Measurements from ENCODE around the gene FTO. TPM values are rescaled to one million over a fixed set of nuclear protein-coding genes. Genes with fewer than 3 reads are reported as not detected.

FTO gene
- total and polyA plus RNA-seq, 2 experiments from 2014 or later, result 46.8 to 77.7 TPM

- DNase-seq (ENCODE audit: low spot score), result no peak
- Histone ChIP-seq H3K36me3 (replicated peaks; ENCODE audit: insufficient read depth, low read depth) (no peaks in the 10 kb centered on the region), H3K9me3 (ENCODE audit: low read depth) (no peaks in the 10 kb centered on the region), H4K20me1 (ENCODE audit: insufficient read depth, poor library complexity, severe bottlenecking) (no peaks in the 10 kb centered on the region), H3K4me3 (no peak overlapping the region), H3K27ac (no peak overlapping the region), H3K4me1 (ENCODE audit: insufficient read depth) (no peaks in the 10 kb centered on the region), H3K9me2 (replicated peaks; ENCODE audit: insufficient read depth) (no peaks in the 10 kb centered on the region), H3K79me2 (no peaks in the 10 kb centered on the region), H3K4me2 (no peak overlapping the region), H2AFZ (no peak overlapping the region), H3K27me3 (no peaks in the 10 kb centered on the region)
- TF ChIP-seq CTCF (IDR thresholded peaks at IDR 0.05; ENCODE audit: poor library complexity), result no peak
- TF ChIP-seq EZH2 (IDR thresholded peaks at IDR 0.05; ENCODE audit: borderline replicate concordance), result no peak
- no peak for TF ChIP-seq EZH2phosphoT487 (IDR thresholded peaks at IDR 0.05; ENCODE audit: low read depth, severe bottlenecking, unreplicated experiment)
- 74% methylated on average over 1 of the region's 1 CpG for WGBS (ENCODE audit: low lambda C conversion rate, missing lambda C conversion rate)
Measured at GRCh38 chr16:54026456-54026855, 322.5 kb downstream of the FTO start.

GRCh38 chr16:54027062-54027461 is 323.1 kb downstream of the FTO start:
- H2AFZ ChIP-seq, result no peak overlapping the region
- no peaks in the 10 kb centered on the region for H3K79me2 ChIP-seq
- H3K36me3 ChIP-seq (replicated peaks; ENCODE audit: insufficient read depth, low read depth), result no peaks in the 10 kb centered on the region
- no peaks in the 10 kb centered on the region for H3K4me1 ChIP-seq (ENCODE audit: insufficient read depth)
- no peaks in the 10 kb centered on the region for H4K20me1 ChIP-seq (ENCODE audit: insufficient read depth, poor library complexity, severe bottlenecking)
- WGBS (ENCODE audit: low lambda C conversion rate, missing lambda C conversion rate), result 79% methylated on average over 4 of the region's 4 CpGs
- H3K27me3 ChIP-seq, result no peaks in the 10 kb centered on the region
- H3K4me2 ChIP-seq, result no peak overlapping the region
- H3K9me2 ChIP-seq (replicated peaks; ENCODE audit: insufficient read depth), result no peaks in the 10 kb centered on the region
- no peaks in the 10 kb centered on the region for H3K9me3 ChIP-seq (ENCODE audit: low read depth)
- H3K27ac ChIP-seq, result no peak overlapping the region
- no peak for TF ChIP-seq CTCF (IDR thresholded peaks at IDR 0.05; ENCODE audit: poor library complexity)
- TF ChIP-seq EZH2phosphoT487 (IDR thresholded peaks at IDR 0.05; ENCODE audit: low read depth, severe bottlenecking, unreplicated experiment), result no peak
- TF ChIP-seq EZH2 (IDR thresholded peaks at IDR 0.05; ENCODE audit: borderline replicate concordance), result no peak
- no peak overlapping the region for H3K4me3 ChIP-seq
- DNase-seq (ENCODE audit: low spot score), result no peak

GRCh38 chr16:54027558-54027957 is 323.6 kb downstream of the FTO start:
- no peak overlapping the region for H3K4me3 ChIP-seq
- no peaks in the 10 kb centered on the region for H3K79me2 ChIP-seq
- H3K9me3 ChIP-seq (ENCODE audit: low read depth), result no peaks in the 10 kb centered on the region
- TF ChIP-seq EZH2phosphoT487 (IDR thresholded peaks at IDR 0.05; ENCODE audit: low read depth, severe bottlenecking, unreplicated experiment), result no peak
- H4K20me1 ChIP-seq (ENCODE audit: insufficient read depth, poor library complexity, severe bottlenecking), result no peaks in the 10 kb centered on the region
- H3K4me2 ChIP-seq, result no peak overlapping the region
- H2AFZ ChIP-seq, result no peak overlapping the region
- H3K27me3 ChIP-seq, result no peaks in the 10 kb centered on the region
- no peaks in the 10 kb centered on the region for H3K36me3 ChIP-seq (replicated peaks; ENCODE audit: insufficient read depth, low read depth)
- H3K4me1 ChIP-seq (ENCODE audit: insufficient read depth), result no peaks in the 10 kb centered on the region
- no peaks in the 10 kb centered on the region for H3K9me2 ChIP-seq (replicated peaks; ENCODE audit: insufficient read depth)
- no peak overlapping the region for H3K27ac ChIP-seq
- 83% methylated on average over 1 of the region's 1 CpG for WGBS (ENCODE audit: low lambda C conversion rate, missing lambda C conversion rate)
- no peak for DNase-seq (ENCODE audit: low spot score)

- H3K79me2 ChIP-seq, result no peaks in the 10 kb centered on the region
- H3K27ac ChIP-seq, result no peak overlapping the region
- 89% methylated on average over 3 of the region's 3 CpGs for WGBS (ENCODE audit: low lambda C conversion rate, missing lambda C conversion rate)
- no peak for DNase-seq (ENCODE audit: low spot score)
- no peaks in the 10 kb centered on the region for H3K27me3 ChIP-seq
- no peaks in the 10 kb centered on the region for H3K4me1 ChIP-seq (ENCODE audit: insufficient read depth)
- H3K36me3 ChIP-seq (replicated peaks; ENCODE audit: insufficient read depth, low read depth), result no peaks in the 10 kb centered on the region
- H4K20me1 ChIP-seq (ENCODE audit: insufficient read depth, poor library complexity, severe bottlenecking), result no peaks in the 10 kb centered on the region
- H3K9me3 ChIP-seq (ENCODE audit: low read depth), result no peaks in the 10 kb centered on the region
- H3K4me3 ChIP-seq, result no peak overlapping the region
- H2AFZ ChIP-seq, result no peak overlapping the region
- TF ChIP-seq CTCF (IDR thresholded peaks at IDR 0.05; ENCODE audit: poor library complexity) (no peak), EZH2phosphoT487 (IDR thresholded peaks at IDR 0.05; ENCODE audit: low read depth, severe bottlenecking, unreplicated experiment) (no peak), EZH2 (IDR thresholded peaks at IDR 0.05; ENCODE audit: borderline replicate concordance) (no peak)
- H3K9me2 ChIP-seq (replicated peaks; ENCODE audit: insufficient read depth), result no peaks in the 10 kb centered on the region
- H3K4me2 ChIP-seq, result no peak overlapping the region
Measured at GRCh38 chr16:54027995-54028394, 324.0 kb downstream of the FTO start.

Measured in hepatocyte (in vitro differentiated cells).